Measurements from ENCODE around the gene NDE1.

The NDE1 gene

GRCh38 chr16:15748654-15749053 lies 98.6 kb downstream of the NDE1 start:
- H3K9me3 Mint-ChIP-seq = no peaks in the 10 kb centered on the region

GRCh38 chr16:15749371-15749770 lies 99.3 kb downstream of the NDE1 start:
- no peak overlapping the region for H3K4me3 Mint-ChIP-seq
- H3K9me3 Mint-ChIP-seq = no peaks in the 10 kb centered on the region
- no peaks in the 10 kb centered on the region for H3K36me3 Mint-ChIP-seq (ENCODE audit: low read depth)
- H3K27ac Mint-ChIP-seq = no peak overlapping the region
- peaks cover 5% of the 10 kb centered on the region for H3K27me3 Mint-ChIP-seq (ENCODE audit: low read depth)
- TF ChIP-seq CTCF (IDR thresholded peaks at IDR 0.05; ENCODE audit: unreplicated experiment in 3 of 3) = no peak
- H3K4me1 Mint-ChIP-seq = no peaks in the 10 kb centered on the region

More at GRCh38 chr16:15748654-15749053, 98.6 kb downstream of the NDE1 start:
- Mint-ChIP-seq H3K27ac (no peak overlapping the region), H3K27me3 (ENCODE audit: low read depth) (peaks cover 5% of the 10 kb centered on the region), H3K36me3 (ENCODE audit: low read depth) (no peaks in the 10 kb centered on the region), H3K4me1 (no peaks in the 10 kb centered on the region), H3K4me3 (no peak overlapping the region)
- TF ChIP-seq CTCF (IDR thresholded peaks at IDR 0.05; ENCODE audit: unreplicated experiment in 3 of 3) = no peak

GRCh38 chr16:15749985-15750384 lies 99.9 kb downstream of the NDE1 start:
- no peak for TF ChIP-seq CTCF (IDR thresholded peaks at IDR 0.05; ENCODE audit: unreplicated experiment in 3 of 3)
- peaks cover 5% of the 10 kb centered on the region for H3K27me3 Mint-ChIP-seq (ENCODE audit: low read depth)
- H3K4me3 Mint-ChIP-seq = no peak overlapping the region
- H3K4me1 Mint-ChIP-seq = no peaks in the 10 kb centered on the region
- no peaks in the 10 kb centered on the region for H3K36me3 Mint-ChIP-seq (ENCODE audit: low read depth)
- H3K9me3 Mint-ChIP-seq = no peaks in the 10 kb centered on the region
- no peak overlapping the region for H3K27ac Mint-ChIP-seq

- Mint-ChIP-seq H3K4me1 (no peaks in the 10 kb centered on the region), H3K36me3 (ENCODE audit: low read depth) (no peaks in the 10 kb centered on the region), H3K9me3 (no peaks in the 10 kb centered on the region), H3K27me3 (ENCODE audit: low read depth) (peaks cover 5% of the 10 kb centered on the region), H3K4me3 (no peak overlapping the region), H3K27ac (no peak overlapping the region)
- no peak for TF ChIP-seq CTCF (IDR thresholded peaks at IDR 0.05; ENCODE audit: unreplicated experiment in 3 of 3)
Observed at GRCh38 chr16:15751940-15752339, 101.9 kb downstream of the NDE1 start.

- no peak overlapping the region for H3K4me3 Mint-ChIP-seq
- no peaks in the 10 kb centered on the region for H3K36me3 Mint-ChIP-seq (ENCODE audit: low read depth)
- H3K4me1 Mint-ChIP-seq = no peaks in the 10 kb centered on the region
- H3K27me3 Mint-ChIP-seq (ENCODE audit: low read depth) = peaks cover 5% of the 10 kb centered on the region
- H3K27ac Mint-ChIP-seq = no peak overlapping the region
- no peak for TF ChIP-seq CTCF (IDR thresholded peaks at IDR 0.05; ENCODE audit: unreplicated experiment in 3 of 3)
- H3K9me3 Mint-ChIP-seq = no peaks in the 10 kb centered on the region
Observed at GRCh38 chr16:15752717-15753488, 102.9 kb downstream of the NDE1 start.

All from nephron (organoid).